Keratinocyte (primary cell): ENCODE data around the gene TMEM238. TPM values are rescaled to one million over a fixed set of nuclear protein-coding genes. Genes with fewer than 3 reads are reported as not detected.

Source experiments
- DNase-seq: peaks from one replicate; pipeline ENCODE4 v3.0.0-alpha.2; 2011; ENCODE audit warnings: low read depth, missing footprints, low spot score
- FAIRE-seq: peaks from 2 replicates; lab custom pipeline; 2011; peaks lifted over from hg19 to GRCh38; lab: Jason Lieb, UNC
- H2AFZ ChIP-seq: 2 replicates; pipeline ENCODE4 v1.6.0; 2012; ENCODE audit warnings: low read length, control low read depth, inconsistent platforms; ENCODE audit not compliant: control insufficient read depth
- H3K27ac ChIP-seq: 2 replicates; pipeline ENCODE4 v1.5.1; 2011; ENCODE audit warnings: low read length; ENCODE audit not compliant: control insufficient read depth, insufficient read depth
- H3K27me3 ChIP-seq: 3 replicates; pipeline ENCODE4 v1.6.0; 2011; ENCODE audit warnings: low read length; ENCODE audit not compliant: control insufficient read depth, insufficient read depth; ENCODE audit errors: extremely low read depth
- H3K36me3 ChIP-seq, 2 experiments: 2 replicates in 1 of 2; 3 replicates in 1 of 2; pipeline ENCODE4 v1.5.1; 2011; ENCODE audit warnings: low read length in 2 of 2, mild to moderate bottlenecking in 1 of 2; ENCODE audit not compliant: control insufficient read depth in 2 of 2, insufficient read depth in 2 of 2; ENCODE audit errors: extremely low read depth in 1 of 2
- H3K4me1 ChIP-seq: 3 replicates; pipeline ENCODE4 v1.5.1; 2011; ENCODE audit warnings: low read length; ENCODE audit not compliant: control insufficient read depth, insufficient read depth; ENCODE audit errors: extremely low read depth
- H3K4me2 ChIP-seq: 3 replicates; pipeline ENCODE4 v1.6.0; 2011; ENCODE audit warnings: low read depth, low read length; ENCODE audit not compliant: control insufficient read depth, insufficient read depth; ENCODE audit errors: extremely low read depth
- H3K4me3 ChIP-seq, 3 experiments: fragments of 200-600 bp in 1 of 3; sonication (generic) in 1 of 3; 2 replicates in 2 of 3; 3 replicates in 1 of 3; pipeline ENCODE4 v1.5.1; 2011 to 2016; ENCODE audit warnings: low read length in 3 of 3, mild to moderate bottlenecking in 3 of 3, control low read depth in 2 of 3, inconsistent platforms in 1 of 3, low read depth in 1 of 3, mixed read lengths in 1 of 3, mixed run types in 1 of 3, moderate library complexity in 1 of 3; ENCODE audit not compliant: control insufficient read depth in 2 of 3, insufficient read depth in 2 of 3; ENCODE audit errors: extremely low read depth in 1 of 3
- H3K79me2 ChIP-seq: 2 replicates; pipeline ENCODE4 v1.6.0; 2012; ENCODE audit warnings: low read length; ENCODE audit not compliant: control insufficient read depth, insufficient read depth
- H3K9ac ChIP-seq: 3 replicates; pipeline ENCODE4 v1.6.0; 2011; ENCODE audit warnings: low read length; ENCODE audit not compliant: control insufficient read depth, insufficient read depth; ENCODE audit errors: extremely low read depth
- H3K9me1 ChIP-seq: 3 replicates; pipeline ENCODE4 v1.6.0; 2011; ENCODE audit warnings: low read length; ENCODE audit not compliant: control insufficient read depth, insufficient read depth; ENCODE audit errors: extremely low read depth
- H3K9me3 ChIP-seq: 2 replicates; pipeline ENCODE4 v1.5.1; 2012; ENCODE audit warnings: low read depth, low read length; ENCODE audit not compliant: control insufficient read depth
- H4K20me1 ChIP-seq: 3 replicates; pipeline ENCODE4 v1.6.0; 2011; ENCODE audit warnings: low read length; ENCODE audit not compliant: control insufficient read depth, insufficient read depth; ENCODE audit errors: extremely low read depth
- EZH2 ChIP-seq: IDR thresholded peaks from one replicate; pipeline ENCODE4 v1.6.1; 2012; ENCODE audit warnings: inconsistent platforms, mild to moderate bottlenecking, low read length, moderate library complexity
- dilution Hi-C: fragments of 300-500 bp; cut with MboI; formaldehyde crosslinking; loops from one replicate; pipeline ENCODE4 v1.7.0; 2020; ENCODE audit warnings: low sequenced_read_pairs; ENCODE audit not compliant: extremely low pct_ligation_motif_present
- polyA plus RNA-seq, 5 experiments: library from polyadenylated mRNA; depleted of rRNA in 3 of 5; stranded (reverse) in 3 of 5; stranded (forward) in 1 of 5; unstranded in 1 of 5; fragments of >200 nt; gene quantifications; 1 replicate in 1 of 5; 2 replicates in 3 of 5; 3 replicates in 1 of 5; pipeline versions ENCODE4 v1.2.1 to v1.2.3, GENCODE V29; 2011 to 2012; ENCODE audit warnings: missing spikeins in 2 of 5, low read depth in 1 of 5, low replicate concordance in 1 of 5
- TF ChIP-seq, protein P1 (sequence below), 3 experiments: IDR thresholded peaks in 1 of 3; conservative IDR thresholded peaks in 1 of 3; optimal IDR thresholded peaks in 1 of 3; 2 replicates in 2 of 3; 3 replicates in 1 of 3; pipeline versions ENCODE3 to v1.5.1; 2011; ENCODE audit warnings: low read length in 3 of 3, mild to moderate bottlenecking in 3 of 3, moderate library complexity in 2 of 3, control low read depth in 1 of 3, inconsistent platforms in 1 of 3; ENCODE audit not compliant: insufficient read depth in 2 of 3; ENCODE audit errors: extremely low read depth in 1 of 3

The TMEM238 gene
- polyA plus RNA-seq, 1 donor (not counting 4 experiments of a cell fraction or from before 2014, with no cell fraction given): 0.24 TPM

DNA sequence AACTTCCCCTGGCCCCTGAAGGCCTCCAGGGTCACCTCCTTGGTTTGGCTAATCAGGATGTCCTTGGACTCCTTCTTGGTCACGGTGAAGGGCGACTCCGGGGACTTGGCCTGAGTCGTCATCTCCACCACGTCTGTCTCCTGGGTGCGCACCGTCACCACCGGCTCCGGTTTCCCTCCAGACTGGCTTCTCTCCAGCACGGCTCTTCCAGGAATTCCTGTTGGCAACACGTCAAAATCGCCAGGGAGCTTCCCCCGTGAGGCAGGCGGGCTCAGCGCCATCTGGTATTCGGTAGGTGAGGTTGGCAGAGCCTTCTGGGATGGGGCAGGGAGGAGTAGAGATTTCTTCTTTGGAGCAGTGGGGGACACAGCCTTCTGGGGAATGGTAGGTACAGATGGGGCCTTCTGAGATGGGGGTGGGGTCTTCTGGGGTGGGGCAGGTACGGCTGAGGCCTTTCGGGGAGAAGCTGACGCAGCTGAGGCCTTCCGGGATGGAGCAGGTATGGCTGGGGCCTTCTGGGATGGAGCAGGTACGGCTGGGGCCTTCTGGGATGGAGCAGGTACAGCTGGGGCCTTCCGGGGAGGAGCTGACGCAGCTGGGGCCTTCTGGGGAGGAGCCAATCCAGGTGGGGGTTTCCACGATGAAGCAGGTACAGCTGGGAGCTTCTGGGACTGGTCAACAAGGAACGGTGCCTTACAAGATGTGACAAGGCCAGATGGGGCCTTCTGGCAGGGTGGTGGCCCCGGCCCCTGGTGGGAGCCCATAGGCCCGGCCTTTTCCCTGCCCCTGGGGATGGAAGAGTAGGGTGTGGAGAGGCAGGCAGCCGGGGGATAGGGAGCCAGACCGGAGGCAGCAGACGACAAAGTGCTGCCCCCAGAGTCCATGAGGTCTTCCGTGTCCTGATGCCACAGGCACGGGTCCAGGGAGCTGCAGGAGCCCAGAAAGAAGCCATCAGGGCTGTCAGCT lies 24.9 kb downstream of the TMEM238 start:
- no peak overlapping the region for H3K4me3 ChIP-seq
- DNase-seq: no peak
- no peaks in the 10 kb centered on the region for H3K9me3 ChIP-seq
- dilution Hi-C loops: no loop called here
- H3K27ac ChIP-seq: no peak overlapping the region
- H3K27me3 ChIP-seq: peaks cover 4% of the 10 kb centered on the region
- no peaks in the 10 kb centered on the region for H4K20me1 ChIP-seq
- H3K36me3 ChIP-seq: no peaks in the 10 kb centered on the region
- peaks cover 5% of the 10 kb centered on the region for H3K4me1 ChIP-seq
- no peak overlapping the region for H3K9ac ChIP-seq
- no peak for FAIRE-seq
- H3K9me1 ChIP-seq: no peaks in the 10 kb centered on the region
- TF ChIP-seq, protein P1, sequence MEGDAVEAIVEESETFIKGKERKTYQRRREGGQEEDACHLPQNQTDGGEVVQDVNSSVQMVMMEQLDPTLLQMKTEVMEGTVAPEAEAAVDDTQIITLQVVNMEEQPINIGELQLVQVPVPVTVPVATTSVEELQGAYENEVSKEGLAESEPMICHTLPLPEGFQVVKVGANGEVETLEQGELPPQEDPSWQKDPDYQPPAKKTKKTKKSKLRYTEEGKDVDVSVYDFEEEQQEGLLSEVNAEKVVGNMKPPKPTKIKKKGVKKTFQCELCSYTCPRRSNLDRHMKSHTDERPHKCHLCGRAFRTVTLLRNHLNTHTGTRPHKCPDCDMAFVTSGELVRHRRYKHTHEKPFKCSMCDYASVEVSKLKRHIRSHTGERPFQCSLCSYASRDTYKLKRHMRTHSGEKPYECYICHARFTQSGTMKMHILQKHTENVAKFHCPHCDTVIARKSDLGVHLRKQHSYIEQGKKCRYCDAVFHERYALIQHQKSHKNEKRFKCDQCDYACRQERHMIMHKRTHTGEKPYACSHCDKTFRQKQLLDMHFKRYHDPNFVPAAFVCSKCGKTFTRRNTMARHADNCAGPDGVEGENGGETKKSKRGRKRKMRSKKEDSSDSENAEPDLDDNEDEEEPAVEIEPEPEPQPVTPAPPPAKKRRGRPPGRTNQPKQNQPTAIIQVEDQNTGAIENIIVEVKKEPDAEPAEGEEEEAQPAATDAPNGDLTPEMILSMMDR (optimal IDR thresholded peaks at IDR 0.05 in 1 of 3, IDR thresholded peaks at IDR 0.05 in 1 of 3, conservative IDR thresholded peaks at IDR 0.05 in 1 of 3; ENCODE audit: extremely low read depth in 1 of 3, insufficient read depth in 2 of 3, low read length in 3 of 3): no peak
- TF ChIP-seq EZH2: no peak
- H3K4me2 ChIP-seq: no peak overlapping the region
- no peaks in the 10 kb centered on the region for H3K79me2 ChIP-seq
- H2AFZ ChIP-seq: no peak overlapping the region

DNA sequence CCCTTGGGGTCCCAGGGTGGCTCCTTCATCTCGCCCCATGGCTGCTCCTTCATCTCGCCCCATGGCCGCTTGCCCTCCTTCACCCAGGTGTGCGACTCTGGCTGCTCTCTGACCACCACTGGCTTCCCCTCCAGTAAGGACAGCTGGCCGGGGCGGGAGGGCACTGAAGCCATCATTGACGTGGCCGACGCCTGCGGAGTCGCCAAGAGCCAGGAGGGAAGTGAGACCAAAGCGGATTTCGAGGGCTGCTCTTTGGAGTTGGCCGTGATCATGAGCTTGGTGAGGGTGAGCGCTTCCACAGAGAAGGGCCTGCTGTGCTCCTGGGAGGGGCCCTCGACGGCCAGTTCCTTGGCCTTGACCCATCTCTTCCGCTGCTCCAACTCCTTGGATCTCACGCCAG lies 25.6 kb downstream of the TMEM238 start:
- peaks cover 6% of the 10 kb centered on the region for H3K4me1 ChIP-seq
- no peak overlapping the region for H3K9ac ChIP-seq
- no peak overlapping the region for H2AFZ ChIP-seq
- dilution Hi-C loops: no loop called here
- no peaks in the 10 kb centered on the region for H3K36me3 ChIP-seq
- H3K9me1 ChIP-seq: no peaks in the 10 kb centered on the region
- no peaks in the 10 kb centered on the region for H3K79me2 ChIP-seq
- H3K4me3 ChIP-seq: no peak overlapping the region
- no peak overlapping the region for H3K27ac ChIP-seq
- H3K27me3 ChIP-seq: peaks cover 7% of the 10 kb centered on the region
- TF ChIP-seq, protein P1 (optimal IDR thresholded peaks at IDR 0.05 in 1 of 3, IDR thresholded peaks at IDR 0.05 in 1 of 3, conservative IDR thresholded peaks at IDR 0.05 in 1 of 3; ENCODE audit: extremely low read depth in 1 of 3, insufficient read depth in 2 of 3, low read length in 3 of 3): no peak
- no peak for TF ChIP-seq EZH2
- H3K4me2 ChIP-seq: no peak overlapping the region
- H3K9me3 ChIP-seq: no peaks in the 10 kb centered on the region
- no peaks in the 10 kb centered on the region for H4K20me1 ChIP-seq
- FAIRE-seq (no peak), DNase-seq (no peak)
